ENCODE data around the gene CCDC27.

CCDC27 gene

GRCh38 chr1:3763351-3764125, 11.3 kb downstream of the CCDC27 start:
- DNase-seq, result no peak
- TF ChIP-seq POLR2A (IDR thresholded peaks at IDR 0.05; ENCODE audit: low read length) (no peak), GATA1 (IDR thresholded peaks at IDR 0.05; ENCODE audit: low read depth, low read length) (no peak)

DNA sequence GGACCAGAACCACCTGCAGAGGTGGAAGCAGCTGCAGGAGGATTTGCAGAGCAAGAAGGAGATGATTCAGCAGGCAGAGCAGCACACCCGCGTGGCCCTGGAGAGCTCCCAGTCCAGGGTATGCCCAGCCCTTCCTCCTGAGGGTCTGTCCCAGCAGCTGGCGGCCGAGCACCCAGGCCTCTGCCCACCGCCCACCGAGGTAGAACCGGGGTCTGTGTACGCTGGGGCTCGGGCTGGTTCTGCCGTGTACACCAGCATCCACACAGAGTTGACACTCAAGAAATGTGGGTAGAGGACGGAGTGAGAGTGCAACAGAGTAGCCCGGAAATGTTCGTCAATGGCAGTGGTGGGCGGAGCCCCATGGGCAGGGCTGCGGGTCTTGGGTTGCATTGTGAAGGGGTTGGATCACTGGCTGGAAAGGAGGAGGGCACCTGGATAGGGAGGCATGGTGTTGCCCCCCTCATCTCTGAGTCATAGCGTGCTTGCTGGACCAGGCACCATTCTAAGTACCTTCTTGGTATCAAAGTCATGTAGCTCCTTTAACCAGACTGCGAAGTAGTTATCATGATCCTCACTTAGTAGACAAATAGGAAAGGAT, 15.2 kb downstream of the CCDC27 start:
- no peak for DNase-seq
- TF ChIP-seq GATA1 (IDR thresholded peaks at IDR 0.05; ENCODE audit: low read depth, low read length) (no peak), POLR2A (IDR thresholded peaks at IDR 0.05; ENCODE audit: low read length) (peak; percentile 3)

DNA sequence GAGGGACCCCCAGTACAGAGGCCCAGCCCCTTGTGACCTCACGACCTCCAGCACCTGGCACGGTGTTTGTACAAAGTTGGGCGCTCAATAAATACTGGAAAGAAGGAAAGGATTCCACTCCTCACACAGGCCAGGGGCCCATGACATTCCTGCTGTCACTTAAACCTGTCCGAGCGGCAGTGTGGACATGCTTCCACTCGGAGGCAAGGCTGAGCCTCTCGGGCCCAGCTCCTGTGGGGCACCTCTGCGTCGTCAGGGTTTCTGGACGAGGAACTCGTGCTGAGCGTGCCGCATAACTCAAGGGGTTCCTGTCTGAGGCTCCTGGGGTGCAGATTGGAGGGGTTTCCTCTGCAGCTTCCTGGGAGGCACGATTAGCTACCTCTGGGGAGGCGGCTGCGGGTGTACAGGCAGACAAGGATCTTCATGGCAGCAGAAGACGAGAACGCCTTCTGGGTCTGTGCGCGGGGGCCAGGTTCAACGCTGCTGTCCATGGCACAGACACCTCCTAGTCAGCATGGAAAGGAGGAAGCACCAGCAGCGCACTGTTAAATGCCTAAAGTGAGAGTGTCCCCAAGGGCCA, 16.7 kb downstream of the CCDC27 start:
- TF ChIP-seq POLR2A (IDR thresholded peaks at IDR 0.05; ENCODE audit: low read length) (no peak), GATA1 (IDR thresholded peaks at IDR 0.05; ENCODE audit: low read depth, low read length) (no peak)
- DNase-seq, result no peak

GRCh38 chr1:3770047-3770765, 18.0 kb downstream of the CCDC27 start:
- no peak for TF ChIP-seq GATA1 (IDR thresholded peaks at IDR 0.05; ENCODE audit: low read depth, low read length)
- no peak for TF ChIP-seq POLR2A (IDR thresholded peaks at IDR 0.05; ENCODE audit: low read length)
- DNase-seq, result no peak

DNA sequence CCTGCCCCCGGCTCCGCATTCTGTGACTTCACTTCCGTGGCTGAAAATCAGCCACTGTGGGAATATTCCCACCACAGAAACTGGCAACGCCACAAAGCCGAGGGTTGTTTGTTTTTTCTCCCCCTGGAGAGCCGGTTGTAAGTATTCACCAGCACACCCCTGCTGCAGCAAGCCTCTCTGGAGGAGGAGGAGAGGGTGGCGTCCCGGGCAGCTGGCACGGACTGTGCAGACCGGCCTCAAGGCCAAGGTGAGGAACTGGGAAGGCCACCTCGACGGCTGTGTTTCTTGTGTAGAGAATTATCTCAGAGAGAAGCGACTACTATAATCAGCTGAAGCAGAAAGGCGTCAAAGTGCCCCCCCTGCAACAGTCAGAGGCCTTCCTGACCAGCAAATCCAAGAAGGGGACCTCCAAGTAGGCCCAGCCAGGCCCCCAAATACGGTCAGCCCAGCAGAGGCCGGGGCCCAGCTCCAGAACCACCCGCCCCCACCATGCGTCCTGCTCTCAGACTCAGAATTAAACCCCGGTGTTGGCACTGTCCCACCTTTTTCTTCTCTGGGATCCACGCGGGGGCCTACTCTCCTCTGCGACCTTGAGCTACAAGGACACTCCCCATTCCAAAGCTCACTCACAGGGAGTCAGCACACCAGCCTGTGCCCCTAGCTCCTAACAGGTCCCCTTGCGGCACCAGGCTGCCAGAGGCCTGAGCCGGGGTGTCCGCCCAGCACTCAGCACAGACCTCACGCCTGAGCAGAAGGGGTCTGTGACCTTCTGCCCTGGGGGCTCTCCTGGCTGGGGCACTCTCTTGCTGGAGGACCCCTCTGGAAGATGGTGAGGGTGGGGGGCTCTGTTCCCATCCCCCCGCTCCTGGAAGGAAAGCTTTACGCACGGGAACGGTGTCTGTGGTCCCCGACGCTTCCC, 19.1 kb downstream of the CCDC27 start:
- TF ChIP-seq GATA1 (IDR thresholded peaks at IDR 0.05; ENCODE audit: low read depth, low read length) (no peak), POLR2A (IDR thresholded peaks at IDR 0.05; ENCODE audit: low read length) (no peak)
- peak; percentile 43 to 49 for DNase-seq

- peak; percentile 93 to 95 for DNase-seq
- TF ChIP-seq GATA1 (IDR thresholded peaks at IDR 0.05; ENCODE audit: low read depth, low read length) (no peak), POLR2A (IDR thresholded peaks at IDR 0.05; ENCODE audit: low read length) (no peak)
These were observed 19.9 kb downstream of the CCDC27 start for GRCh38 chr1:3772027-3772714.

- DNase-seq, result peak; percentile 60 to 69
- no peak for TF ChIP-seq GATA1 (IDR thresholded peaks at IDR 0.05; ENCODE audit: low read depth, low read length)
- peak; percentile 84 for TF ChIP-seq POLR2A (IDR thresholded peaks at IDR 0.05; ENCODE audit: low read length)
These were observed 20.7 kb downstream of the CCDC27 start, which contains the start of gene SMIM1 for GRCh38 chr1:3772715-3773571. TSS of gene SMIM1 (plus strand) at chr1:3772749. CDS start at chr1:3775374, 2,625 bp downstream.

- peak; percentile 56 to 58 for DNase-seq
- TF ChIP-seq POLR2A (IDR thresholded peaks at IDR 0.05; ENCODE audit: low read length) (peak; percentile 68), GATA1 (IDR thresholded peaks at IDR 0.05; ENCODE audit: low read depth, low read length) (no peak)
These were observed 21.5 kb downstream of the CCDC27 start for GRCh38 chr1:3773572-3774275.

- no peak for DNase-seq
- TF ChIP-seq GATA1 (IDR thresholded peaks at IDR 0.05; ENCODE audit: low read depth, low read length) (no peak), POLR2A (IDR thresholded peaks at IDR 0.05; ENCODE audit: low read length) (peak; percentile 30)
These were observed 22.2 kb downstream of the CCDC27 start for GRCh38 chr1:3774276-3774945.

DNA sequence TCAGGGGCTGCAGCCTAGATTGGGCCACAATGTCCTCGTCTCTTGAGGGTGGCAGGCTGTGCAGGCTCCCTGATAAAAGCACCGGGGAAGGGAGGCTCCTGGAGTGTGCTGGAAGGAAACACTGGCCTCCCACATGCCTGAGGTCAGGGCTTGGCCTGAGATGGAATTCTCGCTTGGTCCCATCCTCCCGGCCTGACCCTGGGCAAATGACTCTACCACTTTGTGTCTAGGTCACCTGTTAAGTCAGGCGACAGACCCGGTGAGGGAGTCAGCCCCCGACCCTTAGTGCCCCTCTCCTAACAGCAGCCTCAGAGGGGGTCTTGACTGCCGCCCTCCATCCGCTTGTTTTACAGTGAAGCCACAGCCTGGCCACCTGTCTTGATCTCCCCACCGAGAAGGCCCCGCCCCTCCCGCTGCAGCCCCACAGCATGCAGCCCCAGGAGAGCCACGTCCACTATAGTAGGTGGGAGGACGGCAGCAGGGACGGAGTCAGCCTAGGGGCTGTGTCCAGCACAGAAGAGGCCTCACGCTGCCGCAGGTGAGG, 22.8 kb downstream of the CCDC27 start:
- TF ChIP-seq POLR2A (IDR thresholded peaks at IDR 0.05; ENCODE audit: low read length) (no peak), GATA1 (IDR thresholded peaks at IDR 0.05; ENCODE audit: low read depth, low read length) (peak; percentile 69)
- peak; percentile 90 to 97 for DNase-seq
